ENCODE data around the gene SLC30A2.

- no peak for TF ChIP-seq POLR2AphosphoS5 (IDR thresholded peaks at IDR 0.05; ENCODE audit: low read depth)
- TF ChIP-seq, protein P1, sequence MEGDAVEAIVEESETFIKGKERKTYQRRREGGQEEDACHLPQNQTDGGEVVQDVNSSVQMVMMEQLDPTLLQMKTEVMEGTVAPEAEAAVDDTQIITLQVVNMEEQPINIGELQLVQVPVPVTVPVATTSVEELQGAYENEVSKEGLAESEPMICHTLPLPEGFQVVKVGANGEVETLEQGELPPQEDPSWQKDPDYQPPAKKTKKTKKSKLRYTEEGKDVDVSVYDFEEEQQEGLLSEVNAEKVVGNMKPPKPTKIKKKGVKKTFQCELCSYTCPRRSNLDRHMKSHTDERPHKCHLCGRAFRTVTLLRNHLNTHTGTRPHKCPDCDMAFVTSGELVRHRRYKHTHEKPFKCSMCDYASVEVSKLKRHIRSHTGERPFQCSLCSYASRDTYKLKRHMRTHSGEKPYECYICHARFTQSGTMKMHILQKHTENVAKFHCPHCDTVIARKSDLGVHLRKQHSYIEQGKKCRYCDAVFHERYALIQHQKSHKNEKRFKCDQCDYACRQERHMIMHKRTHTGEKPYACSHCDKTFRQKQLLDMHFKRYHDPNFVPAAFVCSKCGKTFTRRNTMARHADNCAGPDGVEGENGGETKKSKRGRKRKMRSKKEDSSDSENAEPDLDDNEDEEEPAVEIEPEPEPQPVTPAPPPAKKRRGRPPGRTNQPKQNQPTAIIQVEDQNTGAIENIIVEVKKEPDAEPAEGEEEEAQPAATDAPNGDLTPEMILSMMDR (conservative IDR thresholded peaks at IDR 0.05; ENCODE audit: low read depth in 2 of 2) = no peak
- TF ChIP-seq REST (IDR thresholded peaks at IDR 0.05; ENCODE audit: unreplicated experiment) = no peak
- TF ChIP-seq JUNB (IDR thresholded peaks at IDR 0.05; ENCODE audit: unreplicated experiment) = no peak
- TF ChIP-seq EZH2phosphoT487 (IDR thresholded peaks at IDR 0.05; ENCODE audit: unreplicated experiment) = no peak
- no peak for TF ChIP-seq EZH2 (IDR thresholded peaks at IDR 0.05; ENCODE audit: low read depth, unreplicated experiment)
Observed at GRCh38 chr1:26016258-26016952, 29.5 kb downstream of the SLC30A2 start.
